Measurements from ENCODE around the gene CCDC85B.

The CCDC85B gene

DNA sequence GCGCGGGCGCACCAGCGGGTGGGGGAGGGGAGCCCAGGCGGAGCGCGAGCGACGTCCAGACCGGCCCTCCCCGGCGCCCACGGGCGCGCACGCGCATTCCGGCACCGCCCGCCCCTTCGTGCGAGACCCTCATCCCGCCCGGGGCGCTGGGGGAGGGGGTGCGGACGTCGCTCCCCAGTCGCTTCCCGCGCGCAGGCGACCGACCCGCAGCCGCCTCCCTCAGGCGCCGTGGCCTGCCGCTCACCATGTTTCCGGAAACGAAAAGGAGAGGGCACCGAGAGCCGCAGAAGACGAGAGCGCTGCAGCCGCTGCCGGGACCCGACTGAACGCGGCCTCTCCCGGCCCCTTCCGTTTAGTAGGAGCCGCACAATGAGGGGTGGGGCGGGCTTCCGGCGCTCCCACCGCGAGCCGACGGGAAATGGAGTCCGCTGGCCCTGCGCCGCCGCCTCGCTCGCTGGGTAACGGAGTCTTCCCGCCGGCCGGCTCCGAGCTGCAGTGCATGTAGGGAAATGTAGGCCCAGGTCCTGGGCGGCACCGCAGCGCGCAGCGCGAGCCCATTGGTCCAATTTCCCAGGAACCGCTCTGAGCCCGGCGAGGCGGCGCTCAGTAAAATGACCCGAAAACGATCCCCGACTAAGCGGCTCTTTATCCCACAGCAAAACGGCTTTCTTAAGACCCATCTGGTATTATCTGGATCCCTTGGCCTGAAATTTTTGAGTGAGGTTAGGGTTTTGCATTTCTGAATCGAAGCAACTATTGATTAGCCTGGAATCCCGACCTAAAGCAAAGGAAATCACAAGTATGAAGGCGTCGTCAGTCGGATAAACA, 32.4 kb upstream of the CCDC85B start, which contains the start of gene CFL1:
Gene CFL1 (minus strand): TSS at position 328 of the 828 bp plus-strand sequence. CDS start 81 bp downstream, at position 247.
- no peak for TF ChIP-seq CTCF (IDR thresholded peaks at IDR 0.05; ENCODE audit: borderline replicate concordance, control extremely low read depth, extremely low read depth, insufficient read depth, missing control alignments)
- peak; percentile 92 for DNase-seq (ENCODE audit: low spot score)
- in situ Hi-C loops (cut with MboI; ENCODE audit: low sequenced_read_pairs, unreplicated experiment), result no loop called here

DNA sequence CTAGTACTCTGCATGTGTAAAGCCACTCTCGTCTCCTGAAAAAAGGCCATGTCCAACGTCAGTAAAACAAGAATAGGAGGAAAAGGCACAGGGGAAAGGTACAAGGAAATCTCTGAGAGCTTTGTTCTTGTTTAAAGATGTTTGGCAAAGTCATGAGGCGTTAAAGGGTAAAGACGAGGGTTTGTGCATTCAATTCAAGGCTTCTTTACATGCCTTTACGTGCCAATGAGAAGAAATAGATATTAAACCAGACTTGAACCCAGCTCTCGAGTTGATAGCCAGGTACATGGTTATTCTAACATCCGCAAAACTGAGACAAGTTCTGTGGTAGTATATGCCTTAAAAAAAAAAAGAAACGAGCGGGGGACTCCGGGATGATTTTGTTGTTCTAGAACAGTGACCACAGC, 31.8 kb upstream of the CCDC85B start:
- in situ Hi-C loops (cut with MboI; ENCODE audit: low sequenced_read_pairs, unreplicated experiment), result no loop called here
- no peak for DNase-seq (ENCODE audit: low spot score)
- no peak for TF ChIP-seq CTCF (IDR thresholded peaks at IDR 0.05; ENCODE audit: borderline replicate concordance, control extremely low read depth, extremely low read depth, insufficient read depth, missing control alignments)

GRCh38 chr11:65859095-65859811, 31.2 kb upstream of the CCDC85B start:
- no peak for TF ChIP-seq CTCF (IDR thresholded peaks at IDR 0.05; ENCODE audit: borderline replicate concordance, control extremely low read depth, extremely low read depth, insufficient read depth, missing control alignments)
- peak; percentile 95 for DNase-seq (ENCODE audit: low spot score)
- in situ Hi-C loops (cut with MboI; ENCODE audit: low sequenced_read_pairs, unreplicated experiment), result no loop called here

GRCh38 chr11:65859812-65860277, 30.6 kb upstream of the CCDC85B start:
- DNase-seq (ENCODE audit: low spot score), result no peak
- TF ChIP-seq CTCF (IDR thresholded peaks at IDR 0.05; ENCODE audit: borderline replicate concordance, control extremely low read depth, extremely low read depth, insufficient read depth, missing control alignments), result no peak
- in situ Hi-C loops (cut with MboI; ENCODE audit: low sequenced_read_pairs, unreplicated experiment), result no loop called here

- in situ Hi-C loops (cut with MboI; ENCODE audit: low sequenced_read_pairs, unreplicated experiment), result no loop called here
- peak; percentile 94 for DNase-seq (ENCODE audit: low spot score)
- TF ChIP-seq CTCF (IDR thresholded peaks at IDR 0.05; ENCODE audit: borderline replicate concordance, control extremely low read depth, extremely low read depth, insufficient read depth, missing control alignments), result peak; percentile 91
These were observed 30.0 kb upstream of the CCDC85B start, which contains the start of gene MUS81 for GRCh38 chr11:65860278-65861164. Gene MUS81, plus strand, starts transcription at chr11:65860433. Its CDS starts 321 bp downstream, at chr11:65860754.

GRCh38 chr11:65861165-65861505, 29.3 kb upstream of the CCDC85B start:
- in situ Hi-C loops (cut with MboI; ENCODE audit: low sequenced_read_pairs, unreplicated experiment), result no loop called here
- DNase-seq (ENCODE audit: low spot score), result no peak
- no peak for TF ChIP-seq CTCF (IDR thresholded peaks at IDR 0.05; ENCODE audit: borderline replicate concordance, control extremely low read depth, extremely low read depth, insufficient read depth, missing control alignments)

Measured in GM13976 (cell line).